SW 1271 (cell line): ENCODE data around the gene PGBD5.

Experiments
- DNase-seq, 2 experiments: peaks; one replicate each; lab custom pipeline; 2025; lab: John Stamatoyannopoulos, UW

PGBD5 gene

DNA sequence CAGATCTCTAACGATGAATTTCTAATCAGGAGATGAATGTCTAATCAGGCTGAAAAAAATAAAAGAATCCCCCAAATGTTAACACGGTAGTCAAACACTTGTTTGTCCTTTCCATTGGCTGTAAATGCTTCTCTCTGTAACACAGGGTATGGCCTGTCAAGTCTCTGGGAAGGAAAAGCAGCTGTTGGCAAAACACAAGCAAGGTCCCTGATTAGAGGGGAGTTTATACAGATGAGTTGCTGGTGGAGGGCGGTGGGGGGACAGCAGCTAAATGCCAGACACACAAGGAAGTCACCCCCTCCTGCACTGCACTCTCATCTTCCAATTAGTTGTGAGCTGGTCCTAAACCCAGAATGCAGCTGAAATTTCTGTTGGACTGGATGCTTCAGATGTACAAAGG, 51.0 kb downstream of the PGBD5 start:
- no peak for DNase-seq

DNA sequence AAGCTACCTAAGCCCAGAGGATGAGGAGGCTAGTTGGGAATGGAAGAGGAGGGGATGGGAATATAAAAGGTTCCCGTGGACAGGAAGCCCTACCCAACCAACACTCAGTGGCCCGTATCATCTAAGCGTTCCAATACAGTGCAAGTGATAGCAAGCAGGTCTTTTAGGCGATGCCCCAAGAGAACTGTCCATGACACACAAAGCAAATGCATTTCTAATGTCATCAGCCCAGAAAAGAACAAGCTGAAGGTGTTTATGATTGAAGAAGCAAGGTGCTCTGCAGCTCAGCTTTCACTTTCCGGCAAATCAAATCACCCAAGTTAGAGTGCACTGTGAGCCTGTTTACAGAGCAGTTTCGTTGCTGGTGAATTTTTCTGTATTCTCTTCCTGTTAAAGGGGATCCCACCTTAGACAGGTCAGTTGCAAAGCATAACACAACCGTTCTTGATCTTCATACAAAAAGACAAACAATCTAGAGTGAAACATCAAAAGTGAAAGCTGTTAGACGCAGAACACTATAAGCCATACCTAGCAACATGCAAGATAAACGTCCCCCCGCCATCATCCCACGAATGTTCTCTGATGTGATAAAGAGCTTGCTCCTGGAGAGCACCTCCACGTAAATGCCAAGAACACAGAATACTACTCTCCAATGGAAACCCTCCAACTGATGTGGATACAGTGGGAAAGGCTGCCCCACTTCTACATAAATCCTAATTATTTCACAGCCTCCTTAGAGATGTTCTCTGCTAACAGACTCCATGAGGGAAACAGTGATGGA, 54.0 kb downstream of the PGBD5 start:
- DNase-seq = no peak

DNA sequence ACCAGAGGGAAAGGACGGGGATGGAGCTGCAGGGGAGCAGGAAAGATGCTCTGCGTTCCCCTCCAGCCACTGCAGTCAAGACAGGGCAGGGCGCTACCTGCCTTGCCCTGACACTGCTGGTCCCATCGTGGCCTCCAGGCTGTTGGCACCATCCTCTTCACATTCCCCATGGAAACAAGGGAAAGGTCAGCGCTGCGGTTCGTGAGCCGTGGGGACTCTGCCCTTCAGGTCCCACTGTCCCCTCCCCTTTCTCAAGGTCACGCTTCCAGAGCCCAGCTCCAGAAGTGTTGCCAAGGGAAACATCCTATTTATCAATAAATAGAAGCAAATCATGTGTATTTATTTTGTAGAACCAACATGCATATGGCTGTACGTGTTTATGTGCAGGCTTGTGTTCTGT, 56.0 kb downstream of the PGBD5 start:
- no peak for DNase-seq

DNA sequence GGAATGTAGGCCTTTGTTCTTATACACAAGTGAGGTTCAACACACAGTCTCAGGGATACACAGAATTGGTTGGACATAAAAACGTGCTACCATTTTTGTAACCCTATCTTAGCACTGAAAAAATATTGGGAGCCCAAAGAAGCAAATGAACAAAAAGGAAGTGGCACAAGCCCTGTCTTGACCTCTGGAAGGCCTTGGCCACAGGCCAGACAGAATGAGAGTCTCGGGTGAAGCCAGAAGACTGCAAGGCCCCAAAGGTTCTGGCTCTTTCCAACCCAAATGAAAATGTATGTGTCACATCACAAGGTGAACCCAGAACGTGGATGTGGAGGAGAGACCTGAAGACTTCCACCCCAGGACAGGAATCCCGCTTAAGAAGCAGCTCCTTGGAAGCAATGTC, 57.3 kb downstream of the PGBD5 start:
- DNase-seq = no peak

DNA sequence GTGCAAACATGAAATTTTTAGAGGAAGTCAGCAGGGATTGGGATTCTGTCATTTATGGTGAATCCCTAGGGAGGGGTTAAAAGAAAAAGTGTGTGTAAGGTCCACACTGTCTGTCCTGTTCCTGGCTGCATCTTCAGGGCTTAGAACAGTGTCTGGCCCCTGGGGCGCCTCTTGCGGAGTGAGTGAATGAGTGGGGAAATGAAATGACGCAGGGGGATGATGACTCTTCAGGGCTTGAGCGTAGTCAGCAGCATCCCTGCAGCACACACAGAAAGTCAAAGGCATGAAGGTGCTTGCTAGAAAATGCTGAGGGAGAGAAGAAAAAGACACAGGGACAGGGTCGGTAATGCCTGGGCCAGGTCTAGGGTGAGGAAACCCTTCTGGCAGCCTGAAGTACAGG, 57.8 kb downstream of the PGBD5 start:
- DNase-seq = no peak

DNA sequence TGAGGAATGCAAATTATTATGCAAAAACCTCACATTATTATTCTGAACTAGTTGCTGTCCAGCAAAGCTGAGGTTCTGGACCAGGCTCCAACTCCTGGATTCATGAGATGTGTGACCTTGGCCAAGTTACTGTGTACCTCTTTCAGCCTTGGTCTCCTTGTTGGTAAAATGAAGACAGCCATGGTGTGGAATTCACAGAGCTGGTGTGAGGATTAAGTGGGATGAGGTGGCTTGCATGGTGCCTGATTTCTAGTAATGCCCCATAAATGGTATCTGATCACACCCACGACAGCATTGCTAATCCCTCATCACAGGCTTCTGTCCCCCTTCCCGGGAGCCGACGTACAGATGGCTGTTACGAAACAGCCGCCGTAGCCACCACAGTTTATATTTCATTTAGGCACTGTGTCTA, 59.6 kb downstream of the PGBD5 start:
- DNase-seq = no peak

DNA sequence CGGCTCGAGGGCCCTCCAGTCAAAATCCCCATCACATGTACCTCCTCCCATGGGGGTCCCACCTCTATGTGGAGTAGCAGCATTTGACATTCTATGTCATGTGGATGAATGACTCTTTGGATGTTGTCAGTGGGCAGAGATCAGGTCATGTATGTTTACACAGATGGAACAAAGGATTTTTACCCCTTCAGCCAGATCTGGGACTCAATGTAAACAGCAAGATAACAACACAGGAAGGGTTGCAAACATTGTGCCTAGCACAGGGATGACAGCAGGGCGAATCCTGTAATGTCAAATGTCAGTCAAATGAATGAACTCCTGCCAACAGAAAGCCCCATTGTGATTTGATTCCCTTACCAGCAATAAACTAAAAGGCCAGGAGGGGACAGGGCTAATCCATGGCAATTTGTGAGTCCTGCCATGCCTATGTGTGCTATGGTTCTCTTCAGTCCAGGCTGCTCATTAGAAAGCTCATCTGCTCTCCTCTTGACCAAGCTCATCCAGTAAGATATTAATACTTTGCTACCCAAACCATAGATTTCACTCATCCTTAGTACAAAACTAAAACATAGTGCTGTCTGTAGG, 60.3 kb downstream of the PGBD5 start:
- no peak for DNase-seq

DNA sequence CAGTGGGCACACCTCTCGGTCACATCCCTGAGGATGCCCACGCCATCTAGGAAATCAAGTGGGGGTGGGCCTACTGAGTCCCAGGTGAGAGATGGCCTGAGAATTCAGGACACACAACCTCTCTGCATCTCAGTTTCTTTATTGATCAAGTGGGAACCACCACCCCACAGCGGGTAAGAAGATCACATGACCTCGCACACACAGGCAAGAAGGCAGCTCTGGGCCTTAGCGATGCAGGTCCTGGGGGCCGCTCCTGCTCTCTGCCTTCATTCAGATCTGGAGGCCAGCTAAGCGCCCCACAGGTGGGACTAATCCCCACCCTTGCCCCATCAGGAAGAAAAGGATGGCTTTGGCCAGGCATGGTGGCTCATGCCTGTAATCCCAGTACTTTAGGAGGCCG, 63.2 kb downstream of the PGBD5 start:
- DNase-seq = no peak

DNA sequence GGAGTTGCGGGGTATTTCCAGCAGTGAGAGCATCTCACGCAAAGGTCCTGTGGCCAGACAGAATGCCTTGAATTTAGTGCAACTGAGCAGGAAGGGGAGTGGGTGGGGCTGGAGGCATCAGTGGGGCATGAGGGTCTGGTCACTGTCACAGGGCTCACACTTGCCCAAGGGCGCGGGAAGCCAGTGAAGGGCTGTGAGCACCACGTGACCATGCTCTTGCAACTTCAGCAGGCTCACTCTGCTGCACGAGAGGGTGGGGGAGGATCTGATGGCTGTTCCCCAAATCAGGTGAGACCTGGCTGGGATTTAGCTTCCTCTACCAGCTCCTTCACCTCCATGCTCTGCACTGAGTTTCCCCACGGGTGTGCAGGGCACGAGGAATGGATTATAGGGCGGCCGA, 64.2 kb downstream of the PGBD5 start:
- DNase-seq = no peak

DNA sequence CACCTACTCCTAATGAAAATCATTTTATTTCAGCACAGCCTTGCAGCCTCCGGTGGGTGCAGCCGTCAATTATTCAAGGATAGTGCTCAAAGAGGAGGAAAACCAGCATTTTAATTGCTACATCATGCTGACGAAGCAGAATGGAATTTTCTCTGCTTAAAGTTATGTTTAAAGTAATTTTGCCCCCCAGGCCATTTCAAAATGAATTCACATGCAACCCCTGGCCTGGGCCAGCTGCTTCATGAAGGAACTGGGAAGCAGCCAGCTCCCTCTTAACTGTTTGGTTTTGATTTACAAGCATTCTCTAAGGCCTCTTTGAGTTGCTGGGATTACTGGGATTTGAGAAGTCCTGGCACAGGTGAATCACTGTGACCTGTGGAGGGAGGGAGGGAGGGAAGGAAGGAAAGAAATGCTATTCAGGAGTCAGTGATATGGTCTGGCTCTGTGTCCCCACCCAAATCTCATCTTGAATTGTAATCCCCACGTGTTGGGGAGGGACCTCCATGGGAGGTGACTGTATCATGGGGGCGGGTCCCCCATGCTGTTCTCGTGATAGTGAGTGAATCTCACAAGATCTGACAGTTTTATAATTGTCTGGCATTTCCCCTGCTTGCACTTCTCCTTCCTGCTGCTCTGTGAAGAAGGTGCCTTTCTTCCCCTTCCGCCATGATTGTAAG, 66.0 kb downstream of the PGBD5 start:
- no peak for DNase-seq

DNA sequence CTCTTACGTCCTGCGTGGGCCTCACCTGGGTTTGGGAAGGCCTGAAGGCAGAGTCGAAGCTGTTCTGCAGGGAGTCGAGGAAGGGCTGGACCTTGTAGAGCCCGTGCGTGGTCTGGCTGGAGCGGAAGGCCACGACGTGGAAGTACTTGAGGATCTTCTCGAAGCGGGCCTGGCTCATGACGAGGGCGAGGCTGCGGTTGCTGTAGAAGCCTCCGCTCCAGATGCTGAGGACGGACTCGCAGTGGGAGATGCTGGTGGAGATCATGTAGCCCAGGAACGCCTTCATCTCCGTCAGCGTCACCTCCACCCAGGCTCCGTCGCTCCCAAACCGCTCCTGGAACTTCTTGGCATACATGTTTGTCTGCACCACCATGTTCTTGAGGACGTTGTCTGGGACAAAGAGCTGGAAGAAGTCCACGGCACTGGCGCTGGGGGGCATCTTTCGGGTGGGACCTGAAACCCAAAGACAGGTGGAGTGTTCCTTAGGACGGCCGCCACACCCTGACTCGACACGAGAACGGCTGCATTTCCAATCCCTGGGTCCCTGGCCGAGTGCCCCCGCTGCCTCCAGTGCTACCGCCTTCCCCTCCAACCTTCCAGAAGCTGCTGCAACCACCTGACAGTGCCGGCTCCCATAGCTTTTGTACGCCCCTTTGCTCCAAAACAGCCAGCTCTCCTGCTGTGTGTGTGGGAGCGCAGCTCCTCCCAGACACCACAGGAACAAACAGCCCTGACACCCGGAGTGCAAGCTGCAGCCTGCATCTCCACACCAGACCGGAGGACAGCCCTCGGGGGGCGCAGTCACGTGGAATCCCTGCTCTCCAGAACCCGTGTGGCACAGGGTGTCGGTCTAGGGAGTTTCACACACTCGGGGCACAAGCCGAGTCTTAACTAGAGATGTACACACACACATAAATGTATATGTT, 69.0 kb downstream of the PGBD5 start:
- DNase-seq = no peak

DNA sequence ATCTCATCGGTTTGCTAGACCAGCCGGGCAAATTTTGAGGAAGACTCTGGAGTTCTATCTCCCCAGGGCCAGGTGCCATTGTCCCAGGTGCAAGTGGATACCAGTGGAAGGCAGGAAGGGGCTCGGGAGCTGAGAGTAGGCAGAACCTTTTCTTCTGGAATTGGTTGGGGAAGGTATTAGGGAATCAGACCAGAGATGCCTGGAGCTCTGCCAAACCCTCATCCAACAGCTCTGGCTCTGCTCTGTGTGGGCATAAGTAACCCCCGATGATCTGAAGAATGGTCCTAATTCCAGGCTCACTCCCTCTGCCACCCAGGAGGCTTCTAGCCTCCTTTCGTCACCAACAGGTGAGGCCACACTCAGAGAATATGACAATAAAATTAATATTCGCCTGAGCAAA, 69.9 kb downstream of the PGBD5 start:
- DNase-seq = no peak

DNA sequence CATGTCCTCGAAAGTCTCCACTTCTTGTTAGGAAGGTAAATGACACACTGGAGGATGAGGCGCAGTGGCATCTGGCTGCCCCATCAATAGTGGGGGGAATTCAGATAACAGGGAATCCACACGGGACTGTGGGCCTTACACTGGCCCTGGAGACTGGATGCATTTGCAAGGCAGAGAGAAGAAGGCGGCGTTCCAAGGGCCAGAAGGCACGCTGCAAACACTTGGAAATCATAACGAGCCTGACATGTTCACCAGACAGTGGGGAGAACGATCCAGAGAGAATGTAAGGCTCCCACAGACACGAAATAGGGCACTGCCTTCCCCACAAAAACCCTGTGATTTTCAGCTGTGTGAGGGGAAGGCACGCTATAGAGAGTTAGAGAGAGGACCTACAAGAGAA, 70.5 kb downstream of the PGBD5 start:
- DNase-seq = no peak

DNA sequence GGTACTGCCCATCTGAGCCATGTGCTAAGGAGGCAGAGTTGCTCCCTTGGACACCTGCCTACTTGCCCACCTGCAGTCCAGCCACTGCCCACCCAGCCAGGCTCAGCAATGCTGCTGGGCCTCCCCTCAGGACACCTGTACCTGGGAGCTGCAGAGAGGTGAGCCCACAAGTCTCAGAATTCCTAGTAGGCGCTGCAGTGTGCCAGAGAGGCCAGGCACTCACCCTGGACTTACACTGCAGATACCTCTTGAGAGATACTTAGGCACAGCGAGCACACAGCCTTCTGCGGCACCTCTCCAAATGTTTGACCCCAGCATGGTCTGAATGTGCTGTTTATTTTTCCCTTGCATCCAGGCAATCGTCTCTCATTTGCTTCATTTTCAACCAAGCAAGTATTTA, 71.0 kb downstream of the PGBD5 start:
- no peak for DNase-seq

DNA sequence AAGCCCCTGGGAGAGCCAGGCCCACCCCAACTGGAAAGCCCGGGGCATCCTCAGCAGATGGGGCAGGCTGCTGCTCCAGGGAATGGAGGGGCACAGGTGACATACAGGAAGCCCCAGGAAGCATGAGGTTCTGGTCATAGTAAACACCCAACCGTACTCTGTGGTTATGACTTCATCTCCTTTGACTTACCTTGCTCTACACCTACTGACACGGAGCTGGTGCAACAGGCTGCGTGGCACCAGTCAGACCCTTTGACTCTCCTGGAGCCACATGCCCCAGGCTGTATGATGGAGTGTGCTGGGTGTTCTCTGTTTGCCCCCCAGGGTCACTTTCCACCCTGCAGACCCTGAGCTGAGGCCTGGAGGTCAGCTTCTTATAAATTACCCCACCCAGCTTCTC, 72.1 kb downstream of the PGBD5 start:
- DNase-seq = no peak

DNA sequence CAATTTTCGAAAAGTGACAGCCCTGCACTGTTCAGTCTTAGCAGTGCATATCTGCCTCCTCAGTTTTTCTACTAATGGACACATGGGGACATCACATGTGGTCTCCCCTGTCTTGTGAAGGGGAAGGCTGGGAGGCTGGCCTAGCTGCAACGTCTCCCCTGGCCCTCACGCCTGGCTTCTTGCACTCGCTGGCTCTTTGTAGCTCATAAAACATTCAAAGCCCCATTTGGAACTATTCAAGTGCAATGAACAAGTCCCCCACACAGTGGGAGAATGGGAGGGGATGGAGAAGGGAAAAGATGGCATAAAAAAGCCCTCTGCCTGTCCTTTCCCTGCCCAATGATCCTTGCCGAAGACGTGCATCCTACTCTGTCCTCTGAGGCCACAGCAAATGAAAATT, 73.6 kb downstream of the PGBD5 start:
- DNase-seq = no peak

DNA sequence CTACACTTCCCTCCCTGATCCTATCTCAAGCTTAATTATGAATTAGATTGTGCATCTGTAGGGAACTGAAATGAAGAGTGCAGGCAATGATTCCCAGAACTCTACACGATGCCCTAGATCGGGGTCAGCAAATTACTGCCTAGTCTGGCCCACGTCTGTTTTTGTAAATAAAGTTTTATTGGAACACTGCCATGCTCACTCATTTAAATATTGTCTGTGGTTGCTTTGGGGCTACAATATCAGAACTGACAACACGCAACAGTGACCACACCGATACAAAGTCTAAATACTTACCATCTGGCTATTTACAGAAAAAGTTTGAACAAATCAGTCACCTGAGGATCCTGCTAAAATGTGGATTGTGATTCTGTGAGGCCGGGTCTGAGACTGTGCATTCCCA, 74.1 kb downstream of the PGBD5 start:
- no peak for DNase-seq

DNA sequence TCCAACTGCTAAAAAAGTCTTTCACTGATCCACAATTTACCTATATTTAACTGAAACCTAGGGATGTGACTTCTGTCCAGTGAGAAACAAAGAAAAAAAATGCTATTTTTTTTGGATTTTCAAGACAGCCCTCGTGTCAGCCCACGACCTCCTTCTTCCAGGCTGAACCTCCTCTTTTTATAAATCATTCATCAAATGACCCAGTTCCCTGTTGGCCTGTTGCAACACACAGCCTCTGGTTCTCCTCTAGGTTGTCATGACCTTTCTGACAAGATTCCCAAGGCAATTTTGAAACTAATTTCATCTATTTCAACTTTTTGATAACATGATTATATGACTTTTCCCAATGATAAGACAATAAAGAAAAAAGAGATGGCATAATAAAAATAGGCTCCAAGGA, 74.6 kb downstream of the PGBD5 start:
- no peak for DNase-seq

DNA sequence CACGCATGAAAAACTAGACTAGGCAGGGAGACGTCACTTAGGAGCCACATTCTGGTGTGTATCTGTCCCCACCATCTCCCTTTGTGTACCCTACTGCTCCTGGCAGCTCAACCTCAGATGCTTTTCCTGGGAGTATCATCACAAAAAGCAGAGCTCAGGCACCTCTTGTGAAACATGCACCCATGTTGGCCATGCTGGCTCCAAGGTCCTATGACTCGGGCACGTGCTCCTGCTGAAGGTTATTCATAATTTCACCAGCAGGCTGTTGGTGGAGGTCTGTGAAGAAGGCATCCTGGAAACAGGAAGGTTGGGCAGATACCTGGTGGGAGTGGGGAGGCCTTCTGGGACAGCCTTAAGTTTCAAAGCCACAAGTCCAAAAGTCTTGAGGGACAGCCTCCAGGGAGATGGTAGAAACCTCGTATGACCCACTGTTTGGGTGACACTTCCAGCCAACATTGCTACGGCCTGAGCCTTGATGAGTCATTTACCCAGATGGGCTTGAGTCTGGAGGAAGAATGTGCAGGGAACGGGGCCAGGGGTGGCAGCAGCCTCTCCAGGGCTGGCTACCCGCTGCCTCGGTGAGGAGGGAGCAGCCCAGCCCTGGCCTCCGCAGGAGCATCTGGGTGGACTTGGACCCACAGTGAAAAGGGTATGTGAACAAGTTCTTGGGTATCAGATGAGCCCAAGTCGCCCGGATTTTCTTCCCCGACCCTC, 75.8 kb downstream of the PGBD5 start:
- DNase-seq = no peak

DNA sequence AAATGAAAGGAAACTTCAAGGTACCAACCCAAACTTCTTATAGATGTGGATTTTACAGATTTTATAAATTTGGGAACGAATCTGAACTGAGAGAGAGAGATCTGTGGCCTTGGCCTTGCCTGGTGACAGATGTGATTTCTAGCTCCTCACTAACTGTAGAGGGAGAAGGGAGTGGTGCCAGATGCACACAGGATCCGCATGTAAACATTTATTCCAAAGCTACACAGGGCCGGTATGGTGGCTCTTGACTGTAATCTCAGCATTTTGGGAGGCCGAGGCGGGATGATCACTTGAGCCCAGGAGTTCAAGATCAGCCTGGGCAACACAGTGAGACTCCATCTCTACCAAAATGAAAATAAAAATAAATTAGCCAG, 77.1 kb downstream of the PGBD5 start:
- no peak for DNase-seq

DNA sequence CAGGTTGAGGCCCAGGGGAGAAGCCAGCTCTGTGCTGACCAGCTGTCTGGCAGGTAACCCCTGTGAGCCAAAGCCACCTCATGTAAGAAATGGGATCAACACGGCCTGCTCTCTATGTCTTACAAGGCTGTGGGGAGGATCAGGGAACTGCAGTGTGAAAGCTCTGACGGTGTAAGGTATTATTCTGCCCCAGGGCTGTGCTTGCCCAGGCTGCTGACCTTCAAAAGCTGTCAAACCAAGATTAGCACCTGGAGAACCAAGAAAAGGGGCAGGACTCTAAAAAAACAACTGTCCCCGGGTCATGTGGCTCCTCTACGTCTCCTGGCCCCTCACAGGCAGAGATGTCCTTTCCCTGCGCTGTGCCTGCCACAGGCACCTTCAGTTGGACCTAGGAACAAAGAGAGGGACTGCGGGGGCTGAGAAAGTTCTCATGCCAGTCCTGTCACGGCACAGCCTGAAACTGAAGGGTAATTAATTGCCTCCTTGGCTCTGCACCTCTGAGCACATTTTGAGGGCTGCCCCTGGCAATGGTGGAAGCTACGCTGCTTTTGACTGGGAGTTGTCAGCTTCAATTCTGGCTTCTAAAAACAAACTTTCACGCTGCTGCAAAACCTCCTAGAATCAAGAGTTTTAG, 77.6 kb downstream of the PGBD5 start:
- no peak for DNase-seq
